Peyer's patch (tissue), 4 donors: ENCODE measurements around the gene GABBR2.

ENCODE experiments used
- CTCF ChIP-seq, 6 experiments: fragments of 450-650 bp in 4 of 6; fragments of 200-600 bp in 2 of 6; sonication (generic) in 1 of 6; IDR thresholded peaks; one replicate each; pipeline ENCODE4 v1.5.1; 2017 to 2019; ENCODE audit warnings: antibody characterized with exemption in 6 of 6, mild to moderate bottlenecking in 3 of 6, moderate library complexity in 1 of 6
- POLR2A ChIP-seq, 2 donors: fragments of 450-650 bp; IDR thresholded peaks; one replicate each; pipeline ENCODE4 v1.5.1; 2017; ENCODE audit warnings: antibody characterized with exemption in 2 of 2, mild to moderate bottlenecking in 2 of 2, moderate library complexity in 2 of 2

- TF ChIP-seq POLR2A (IDR thresholded peaks at IDR 0.05) (no peak), CTCF (IDR thresholded peaks at IDR 0.05) (no peak)
Measured at GRCh38 chr9:98298476-98298875, 410.3 kb downstream of the GABBR2 start.
